Loucy (cell line): ENCODE data around the gene IL16.

ENCODE experiments used
- H2AFZ ChIP-seq: fragments of 200-600 bp; sonication (generic); 2 replicates; pipeline ENCODE4 v1.6.0; 2016; ENCODE audit warnings: antibody characterized with exemption, mild to moderate bottlenecking, low read length, moderate library complexity
- H3F3A ChIP-seq: fragments of 200-600 bp; 2 replicates; pipeline ENCODE4 v1.6.0; 2016; ENCODE audit warnings: antibody characterized with exemption, low read depth, mild to moderate bottlenecking
- H3K27me3 ChIP-seq: fragments of 200-600 bp; sonication (generic); 2 replicates; pipeline ENCODE4 v1.6.1; 2014; ENCODE audit warnings: low read length, mild to moderate bottlenecking; ENCODE audit not compliant: insufficient read depth, poor library complexity, severe bottlenecking
- H3K36me3 ChIP-seq: fragments of 200-600 bp; sonication (generic); 2 replicates; pipeline ENCODE4 v1.6.1; 2016; ENCODE audit warnings: low read length; ENCODE audit not compliant: insufficient read depth
- H3K4me1 ChIP-seq: fragments of 200-600 bp; sonication (generic); 2 replicates; pipeline ENCODE4 v1.5.1; 2014; ENCODE audit warnings: low read length, mild to moderate bottlenecking; ENCODE audit not compliant: insufficient read depth, poor library complexity, severe bottlenecking
- H3K4me2 ChIP-seq: fragments of 200-600 bp; sonication (generic); 2 replicates; pipeline ENCODE4 v1.6.0; 2014; ENCODE audit warnings: antibody characterized with exemption, low read length, low read depth, mild to moderate bottlenecking; ENCODE audit not compliant: poor library complexity, severe bottlenecking
- H3K4me3 ChIP-seq: fragments of 200-600 bp; sonication (generic); 2 replicates; pipeline ENCODE4 v1.5.1; 2014; ENCODE audit warnings: low read length, mild to moderate bottlenecking, mixed read lengths; ENCODE audit not compliant: poor library complexity, severe bottlenecking
- H3K79me2 ChIP-seq: fragments of 200-600 bp; sonication (generic); 2 replicates; pipeline ENCODE4 v1.6.1; 2014; ENCODE audit warnings: low read length; ENCODE audit not compliant: insufficient read depth
- H3K9ac ChIP-seq: fragments of 200-600 bp; sonication (generic); 2 replicates; pipeline ENCODE4 v1.6.0; 2014; ENCODE audit warnings: mild to moderate bottlenecking, low read depth, low read length, moderate library complexity; ENCODE audit not compliant: poor library complexity, severe bottlenecking
- H3K9me2 ChIP-seq: fragments of 200-600 bp; sonication (generic); replicated peaks from 2 replicates; pipeline ENCODE4 v1.6.1; 2016; ENCODE audit warnings: low read depth, low read length, mixed read lengths
- H3K9me3 ChIP-seq: fragments of 200-600 bp; sonication (generic); 2 replicates; pipeline ENCODE4 v1.6.1; 2014; ENCODE audit warnings: mild to moderate bottlenecking, antibody characterized with exemption, low read length, low read depth; ENCODE audit not compliant: insufficient read depth
- H4K20me1 ChIP-seq: fragments of 200-600 bp; sonication (generic); 2 replicates; pipeline ENCODE4 v1.6.0; 2014; ENCODE audit warnings: antibody characterized with exemption, low read length, mild to moderate bottlenecking; ENCODE audit not compliant: insufficient read depth, poor library complexity, severe bottlenecking
- EZH2phosphoT487 ChIP-seq: fragments of 200-600 bp; IDR thresholded peaks from 2 replicates; pipeline ENCODE4 v1.6.1; 2018; ENCODE audit warnings: antibody characterized with exemption, mild to moderate bottlenecking, moderate library complexity, borderline replicate concordance
- TF ChIP-seq, protein P1 (sequence below): fragments of 200-600 bp; sonication (generic); conservative IDR thresholded peaks from 2 replicates; pipeline ENCODE4 v1.5.1; 2014; ENCODE audit warnings: mild to moderate bottlenecking, antibody characterized with exemption, low read length

Gene IL16

DNA sequence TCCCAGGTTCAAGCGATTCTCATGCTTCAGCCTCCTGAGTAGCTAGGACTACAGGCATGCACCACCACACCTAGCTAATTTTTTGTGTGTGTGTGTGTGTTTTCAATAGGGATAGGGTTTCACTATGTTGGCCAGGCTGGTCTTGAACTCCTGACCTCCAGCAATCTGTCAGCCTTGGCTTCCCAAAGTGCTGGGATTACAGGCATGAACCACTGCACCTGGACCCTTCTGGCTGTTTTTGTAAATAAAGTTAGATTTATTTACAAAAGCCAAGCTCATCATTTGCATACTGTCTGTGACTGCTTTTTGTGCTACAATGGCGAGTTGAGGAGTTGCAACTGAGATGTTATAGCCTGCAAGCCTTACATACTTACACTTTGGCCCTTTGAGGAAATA is 28.6 kb upstream of the IL16 start:
- no peaks in the 10 kb centered on the region for H3K9me3 ChIP-seq
- no peak overlapping the region for H3K4me3 ChIP-seq
- no peaks in the 10 kb centered on the region for H3K27me3 ChIP-seq
- no peak overlapping the region for H3K4me2 ChIP-seq
- no peak overlapping the region for H3K9ac ChIP-seq
- no peaks in the 10 kb centered on the region for H3K79me2 ChIP-seq
- H3K4me1 ChIP-seq, result peaks cover 7% of the 10 kb centered on the region
- no peaks in the 10 kb centered on the region for H4K20me1 ChIP-seq
- TF ChIP-seq, protein P1, sequence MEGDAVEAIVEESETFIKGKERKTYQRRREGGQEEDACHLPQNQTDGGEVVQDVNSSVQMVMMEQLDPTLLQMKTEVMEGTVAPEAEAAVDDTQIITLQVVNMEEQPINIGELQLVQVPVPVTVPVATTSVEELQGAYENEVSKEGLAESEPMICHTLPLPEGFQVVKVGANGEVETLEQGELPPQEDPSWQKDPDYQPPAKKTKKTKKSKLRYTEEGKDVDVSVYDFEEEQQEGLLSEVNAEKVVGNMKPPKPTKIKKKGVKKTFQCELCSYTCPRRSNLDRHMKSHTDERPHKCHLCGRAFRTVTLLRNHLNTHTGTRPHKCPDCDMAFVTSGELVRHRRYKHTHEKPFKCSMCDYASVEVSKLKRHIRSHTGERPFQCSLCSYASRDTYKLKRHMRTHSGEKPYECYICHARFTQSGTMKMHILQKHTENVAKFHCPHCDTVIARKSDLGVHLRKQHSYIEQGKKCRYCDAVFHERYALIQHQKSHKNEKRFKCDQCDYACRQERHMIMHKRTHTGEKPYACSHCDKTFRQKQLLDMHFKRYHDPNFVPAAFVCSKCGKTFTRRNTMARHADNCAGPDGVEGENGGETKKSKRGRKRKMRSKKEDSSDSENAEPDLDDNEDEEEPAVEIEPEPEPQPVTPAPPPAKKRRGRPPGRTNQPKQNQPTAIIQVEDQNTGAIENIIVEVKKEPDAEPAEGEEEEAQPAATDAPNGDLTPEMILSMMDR, result no peak
- no peak for TF ChIP-seq EZH2phosphoT487
- no peaks in the 10 kb centered on the region for H3F3A ChIP-seq
- no peaks in the 10 kb centered on the region for H3K36me3 ChIP-seq
- H3K9me2 ChIP-seq, result no peaks in the 10 kb centered on the region
- no peak overlapping the region for H2AFZ ChIP-seq

DNA sequence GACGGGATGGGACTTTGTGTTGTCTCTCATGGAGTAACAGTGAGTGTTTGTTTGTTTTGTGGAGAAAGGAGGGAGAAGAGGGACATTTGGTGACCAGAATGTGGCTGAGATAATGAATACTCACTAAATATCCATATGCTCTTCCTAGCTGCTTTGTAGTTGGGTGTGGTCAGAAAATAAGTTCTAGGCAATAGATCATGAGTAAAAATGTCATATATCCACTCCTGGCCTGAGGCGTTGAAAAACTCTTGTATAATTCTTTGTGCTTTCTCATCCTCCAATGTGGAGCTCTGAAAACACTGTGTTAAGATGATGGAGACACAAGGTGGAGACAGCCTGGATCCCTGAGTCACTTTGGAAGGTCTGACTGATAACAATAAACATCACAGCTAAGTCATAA is 28.0 kb upstream of the IL16 start:
- TF ChIP-seq EZH2phosphoT487, result no peak
- TF ChIP-seq, protein P1, result no peak
- Histone ChIP-seq H3K4me1 (peaks cover 7% of the 10 kb centered on the region), H3K4me2 (no peak overlapping the region), H3K79me2 (no peaks in the 10 kb centered on the region), H4K20me1 (no peaks in the 10 kb centered on the region), H3K9ac (no peak overlapping the region), H3K36me3 (no peaks in the 10 kb centered on the region), H2AFZ (no peak overlapping the region), H3K9me2 (no peaks in the 10 kb centered on the region), H3K27me3 (no peaks in the 10 kb centered on the region), H3K9me3 (no peaks in the 10 kb centered on the region), H3F3A (no peaks in the 10 kb centered on the region), H3K4me3 (no peak overlapping the region)

DNA sequence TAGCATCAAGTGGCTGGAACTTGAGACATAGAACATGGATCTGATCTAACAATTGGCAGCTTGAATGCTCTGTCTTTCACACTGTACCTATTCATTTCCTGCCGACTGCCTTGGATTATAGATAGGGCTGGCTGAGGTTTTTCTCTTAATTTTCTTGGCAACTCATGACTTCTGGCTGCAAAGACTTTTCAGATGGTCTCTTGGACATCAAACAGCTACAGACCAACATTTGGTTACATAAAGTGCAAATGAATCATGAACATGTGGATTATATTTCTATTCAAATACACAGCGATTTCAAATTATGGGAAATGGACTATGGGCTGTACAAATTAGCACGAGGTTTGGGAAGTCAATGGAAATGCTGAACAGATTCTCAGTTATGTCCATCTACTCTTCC is 26.2 kb upstream of the IL16 start:
- Histone ChIP-seq H4K20me1 (no peaks in the 10 kb centered on the region), H3K79me2 (no peaks in the 10 kb centered on the region), H3K27me3 (no peaks in the 10 kb centered on the region), H3F3A (no peaks in the 10 kb centered on the region), H3K4me1 (no peaks in the 10 kb centered on the region), H3K4me2 (no peak overlapping the region), H3K4me3 (no peak overlapping the region), H2AFZ (no peak overlapping the region), H3K9me2 (no peaks in the 10 kb centered on the region), H3K36me3 (no peaks in the 10 kb centered on the region), H3K9me3 (no peaks in the 10 kb centered on the region), H3K9ac (no peak overlapping the region)
- TF ChIP-seq, protein P1, result no peak
- TF ChIP-seq EZH2phosphoT487, result no peak
